ENCODE data around the gene SLC25A23.

Gene SLC25A23

DNA sequence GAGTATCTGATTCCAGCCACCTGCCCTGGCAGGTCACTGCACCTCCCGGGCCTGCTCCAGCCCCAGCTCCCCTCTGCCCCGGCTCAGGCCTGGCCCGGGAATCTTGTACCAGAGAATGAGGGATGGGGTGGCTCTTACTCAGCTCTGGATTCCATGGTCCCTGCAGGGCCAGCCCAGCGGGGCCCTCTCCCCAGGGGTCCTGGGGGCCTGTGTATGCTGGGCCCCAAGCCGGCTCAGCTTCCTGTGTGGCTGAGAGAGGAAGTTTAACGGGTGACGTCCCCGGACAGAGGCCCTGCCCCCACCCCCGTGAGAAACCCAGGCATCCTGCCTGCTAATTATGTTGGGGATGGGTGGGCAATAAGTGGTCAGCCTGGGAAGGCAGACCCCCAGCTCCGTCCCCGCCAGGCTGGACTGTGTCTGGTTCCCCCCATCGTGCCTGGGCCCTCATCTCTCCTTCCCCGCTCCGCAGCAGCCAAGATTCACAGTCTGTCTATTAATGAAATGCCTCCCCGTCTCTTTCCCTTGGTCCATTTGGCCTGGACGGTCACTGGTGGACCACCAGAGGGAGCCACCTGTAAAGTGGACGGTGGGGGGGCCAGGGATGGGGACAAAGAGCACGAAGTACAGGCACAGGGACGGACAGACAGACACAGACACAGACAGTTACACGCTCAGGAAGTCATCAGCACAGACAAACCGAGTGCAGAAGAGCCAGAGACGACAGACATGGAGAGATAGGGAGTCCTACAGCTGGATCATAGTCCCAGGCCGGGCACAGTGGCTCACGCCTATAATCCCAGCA is 22.1 kb upstream of the SLC25A23 start, which contains the start of gene DENND1C:
Gene DENND1C (minus strand): TSS at position 247 of the 802 bp plus-strand sequence. CDS start 92 bp downstream, at position 155.
- in situ Hi-C loops (cut with MboI; ENCODE audit: low sequenced_read_pairs), result no loop called here

DNA sequence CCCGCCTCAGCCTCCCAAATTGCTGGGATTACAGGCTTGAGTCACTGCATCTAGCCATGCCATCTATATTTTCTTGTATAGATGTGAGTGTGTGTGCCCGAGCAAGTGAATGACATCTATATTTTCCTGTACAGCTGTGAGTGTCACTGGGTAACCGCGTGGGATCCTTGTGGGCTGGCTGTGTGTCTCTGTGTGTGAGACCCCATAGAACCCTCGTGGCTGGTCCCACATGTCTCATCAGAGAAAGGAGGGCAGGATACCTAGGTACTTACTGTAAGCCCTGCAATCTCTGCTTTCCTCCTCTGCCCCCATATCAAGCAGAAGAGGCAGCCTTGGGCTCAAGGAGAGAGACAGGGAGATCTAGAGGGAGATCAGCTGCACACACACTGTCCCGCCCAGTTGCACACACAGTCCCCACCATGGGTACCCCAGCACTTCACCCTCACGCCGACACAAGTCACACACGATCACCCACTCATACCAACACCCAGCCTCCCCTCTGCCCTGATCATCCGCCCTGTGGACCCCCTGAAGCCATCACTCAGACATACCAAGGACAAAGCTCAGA is 21.3 kb upstream of the SLC25A23 start:
- in situ Hi-C loops (cut with MboI; ENCODE audit: low sequenced_read_pairs), result no loop called here

DNA sequence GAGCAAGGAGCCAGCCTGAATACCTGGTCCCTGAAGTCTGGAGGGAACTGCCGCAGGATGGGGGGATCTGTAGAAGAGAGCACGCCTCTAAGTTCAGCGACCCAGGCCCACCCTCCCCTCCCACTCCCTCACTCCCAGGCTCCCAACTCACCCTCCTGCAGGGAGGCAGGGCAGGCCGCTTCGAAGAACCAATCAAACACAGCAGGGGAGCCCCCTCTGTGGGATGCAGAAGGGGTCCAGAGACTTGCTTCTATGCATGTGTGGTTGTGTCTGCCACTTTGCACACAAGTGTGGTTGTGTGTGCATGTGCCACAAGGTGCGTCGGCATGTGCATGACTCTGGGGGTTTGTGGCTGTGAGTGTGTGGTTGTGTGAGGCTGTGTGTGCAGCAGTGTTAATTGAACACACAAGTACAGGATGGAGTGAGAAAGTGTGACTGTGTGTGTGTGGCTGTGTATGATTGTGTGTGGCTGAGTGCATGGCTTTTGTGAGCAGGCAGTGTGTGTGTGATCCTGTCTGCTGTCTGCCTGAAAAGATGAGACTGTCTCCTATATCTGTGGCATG is 20.3 kb upstream of the SLC25A23 start:
- in situ Hi-C loops (cut with MboI; ENCODE audit: low sequenced_read_pairs), result no loop called here

DNA sequence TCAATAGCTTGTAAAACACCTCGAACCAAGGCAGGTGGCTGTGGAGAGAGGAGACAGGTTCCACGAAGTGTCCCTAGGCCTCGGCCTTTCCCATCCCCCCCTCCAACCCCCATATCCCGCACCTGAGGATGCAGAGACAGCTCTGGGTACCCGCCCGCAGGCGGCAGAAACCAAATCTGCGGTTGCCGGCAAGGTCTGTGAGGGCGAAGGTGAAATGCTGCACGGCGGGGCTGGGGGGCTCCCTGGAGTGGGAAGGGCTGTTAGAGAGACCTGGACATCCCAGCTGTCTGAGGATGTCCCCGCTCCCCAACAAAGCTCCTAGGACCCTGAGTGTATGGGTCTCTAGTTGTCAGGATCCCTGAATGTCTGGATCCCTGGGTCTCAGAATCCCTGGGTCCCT is 19.2 kb upstream of the SLC25A23 start:
- in situ Hi-C loops (cut with MboI; ENCODE audit: low sequenced_read_pairs), result no loop called here

DNA sequence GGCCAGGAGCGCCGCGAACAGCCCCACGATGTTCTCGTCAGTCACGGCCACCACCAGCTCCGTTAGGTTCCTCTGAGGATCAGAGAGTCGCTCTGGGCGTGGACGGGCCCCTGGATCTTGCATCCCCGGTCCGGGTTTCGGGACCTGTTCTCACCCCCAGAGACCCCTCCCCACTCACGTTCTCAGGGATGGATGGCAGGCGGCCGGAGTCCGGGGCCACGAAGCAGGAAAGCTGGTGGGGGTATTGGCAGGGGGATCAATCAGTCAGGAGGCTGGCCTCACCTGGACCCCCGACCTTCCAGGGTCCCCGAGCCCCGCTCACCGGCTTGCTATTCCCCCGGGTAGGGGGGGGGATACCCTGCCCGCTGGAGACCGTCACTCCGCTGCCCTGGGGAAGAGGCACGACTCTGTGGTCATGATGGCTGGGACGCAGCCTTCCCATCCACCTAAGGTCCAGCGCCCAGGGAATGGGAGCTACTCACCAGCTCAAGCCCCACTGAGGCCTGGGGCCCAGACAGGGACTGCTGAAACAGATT is 17.4 kb upstream of the SLC25A23 start:
- in situ Hi-C loops (cut with MboI; ENCODE audit: low sequenced_read_pairs), result no loop called here

DNA sequence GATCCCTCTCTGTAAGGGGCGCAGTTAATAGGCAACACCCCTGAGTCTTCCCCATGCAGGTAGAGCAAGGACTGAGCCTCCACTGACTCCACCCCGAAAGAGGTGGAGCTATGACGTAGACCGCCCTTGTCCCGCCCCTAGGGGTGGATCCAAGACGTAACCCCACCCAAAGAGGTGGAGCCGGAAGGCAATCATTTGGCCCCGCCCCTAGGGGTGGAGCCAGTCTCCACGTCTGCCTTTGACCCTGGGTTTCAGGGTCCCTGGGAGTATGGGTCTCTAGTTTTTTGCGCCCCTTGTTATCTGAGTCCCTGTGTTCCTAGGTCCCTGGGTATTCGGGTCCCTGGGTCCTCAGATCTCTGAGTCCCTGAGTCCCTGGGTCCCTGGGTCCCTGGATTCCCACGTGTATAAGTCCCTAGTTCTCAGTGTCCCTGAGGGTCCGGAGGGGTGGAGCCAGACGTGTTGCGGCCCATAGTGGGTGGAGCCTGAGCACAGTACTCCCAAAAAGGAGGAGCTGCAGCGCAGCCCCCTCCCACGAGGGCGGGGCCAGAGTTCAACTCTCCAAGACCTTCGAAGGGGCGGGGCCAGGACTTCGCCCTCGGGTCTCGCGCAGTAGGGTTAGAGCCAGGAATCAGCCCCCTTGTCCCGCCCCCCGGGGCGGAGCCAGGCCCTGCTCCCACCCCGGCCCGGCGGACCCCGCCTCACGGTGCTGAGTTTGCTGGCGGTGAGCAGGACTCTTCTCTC is 16.7 kb upstream of the SLC25A23 start:
- in situ Hi-C loops (cut with MboI; ENCODE audit: low sequenced_read_pairs), result no loop called here

DNA sequence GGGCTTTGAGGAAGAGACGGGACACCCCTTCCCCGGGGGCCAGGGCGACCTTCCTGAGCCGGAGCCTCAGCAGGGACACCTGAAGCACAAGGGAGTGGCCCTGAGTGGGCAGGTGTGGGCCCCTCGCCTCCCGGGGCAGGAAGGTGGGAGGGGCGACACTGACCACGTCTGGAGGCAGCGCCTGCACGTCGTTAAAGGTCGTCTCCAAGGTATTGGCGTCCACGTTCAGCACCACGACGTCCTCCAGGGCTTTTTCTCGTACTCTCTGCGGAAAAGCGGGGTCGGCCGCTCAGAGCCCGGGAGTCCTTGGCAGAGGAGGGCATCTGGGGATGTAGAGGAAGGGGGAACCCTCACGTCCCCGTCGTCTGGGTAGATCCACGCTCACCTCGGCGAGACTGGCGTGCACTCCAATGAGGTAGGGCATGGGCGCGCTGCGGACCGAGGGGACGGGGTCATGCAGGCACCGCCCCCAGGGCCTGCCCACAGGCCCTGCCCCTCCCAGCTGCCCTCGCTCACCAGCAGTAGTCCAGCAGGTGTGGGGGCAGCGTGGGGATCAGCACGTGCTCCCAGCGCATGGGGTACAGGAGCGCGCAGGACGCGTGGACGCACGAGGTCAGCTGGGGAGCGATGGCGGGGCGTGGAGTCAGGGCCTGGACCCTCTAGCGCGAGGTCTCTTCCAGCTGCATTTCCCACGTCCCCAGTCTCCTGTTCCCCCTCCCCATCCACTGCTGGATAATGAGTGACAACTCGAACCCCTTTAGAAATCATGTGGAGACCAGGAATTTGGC is 15.9 kb upstream of the SLC25A23 start:
- in situ Hi-C loops (cut with MboI; ENCODE audit: low sequenced_read_pairs), result no loop called here

DNA sequence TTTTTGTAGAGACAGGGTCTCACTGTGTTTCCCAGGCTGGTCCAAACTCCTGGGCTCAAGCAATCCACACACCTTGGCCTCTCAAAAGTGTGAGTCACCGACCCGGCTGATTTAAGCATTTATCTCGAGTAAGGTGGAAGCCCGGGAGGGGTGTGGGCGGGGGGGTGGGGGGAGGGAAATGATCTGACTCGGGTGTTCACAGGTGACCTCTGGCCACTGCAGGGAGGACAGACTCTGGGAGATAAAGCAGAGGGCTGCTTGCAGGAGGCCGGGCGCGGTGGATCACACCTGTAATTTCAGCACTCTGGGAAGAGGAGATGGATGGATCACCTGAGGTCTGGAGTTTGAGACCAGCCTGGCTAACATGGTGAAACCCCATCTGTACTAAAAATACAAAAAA is 14.1 kb upstream of the SLC25A23 start:
- in situ Hi-C loops (cut with MboI; ENCODE audit: low sequenced_read_pairs), result no loop called here

DNA sequence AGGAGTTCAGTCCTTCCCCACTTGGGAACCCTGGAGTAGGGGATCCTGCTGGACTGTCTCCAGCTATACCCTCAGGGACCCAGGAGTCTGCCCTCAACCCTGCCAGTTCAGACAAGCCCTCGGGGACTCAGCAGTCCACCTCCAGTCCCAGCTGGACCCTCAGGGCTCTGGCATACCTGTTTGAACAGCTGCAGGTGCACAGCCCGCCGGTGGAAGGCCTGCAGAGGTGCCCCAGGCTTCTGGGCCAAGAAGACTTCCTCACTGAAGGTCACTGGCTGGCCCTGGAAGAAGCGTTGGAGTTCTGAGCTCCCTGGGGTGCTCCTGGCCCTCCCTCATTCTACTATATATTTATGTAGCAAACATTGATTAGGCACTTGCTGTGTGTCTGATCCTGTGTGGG is 13.1 kb upstream of the SLC25A23 start:
- in situ Hi-C loops (cut with MboI; ENCODE audit: low sequenced_read_pairs), result no loop called here

DNA sequence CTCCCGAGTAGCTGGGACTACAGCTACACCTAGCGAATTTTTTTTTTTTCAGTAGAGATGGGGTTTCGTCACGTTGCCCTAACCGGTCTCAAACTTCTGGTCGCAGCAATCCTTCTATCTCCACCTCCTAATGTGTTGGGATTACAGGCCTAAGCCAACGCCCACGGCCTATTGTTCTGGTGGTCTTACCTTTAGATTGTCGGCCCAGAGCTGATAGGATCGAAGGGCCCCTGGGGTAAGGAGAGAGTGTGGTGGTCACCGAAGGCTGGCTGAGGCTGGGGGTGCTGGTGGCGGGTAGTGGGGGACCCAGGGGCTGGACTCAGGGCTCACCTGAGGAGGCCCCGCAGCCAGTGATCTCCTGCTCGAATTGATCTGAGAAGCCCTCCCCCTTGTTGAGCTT is 11.5 kb upstream of the SLC25A23 start:
- in situ Hi-C loops (cut with MboI; ENCODE audit: low sequenced_read_pairs), result no loop called here

DNA sequence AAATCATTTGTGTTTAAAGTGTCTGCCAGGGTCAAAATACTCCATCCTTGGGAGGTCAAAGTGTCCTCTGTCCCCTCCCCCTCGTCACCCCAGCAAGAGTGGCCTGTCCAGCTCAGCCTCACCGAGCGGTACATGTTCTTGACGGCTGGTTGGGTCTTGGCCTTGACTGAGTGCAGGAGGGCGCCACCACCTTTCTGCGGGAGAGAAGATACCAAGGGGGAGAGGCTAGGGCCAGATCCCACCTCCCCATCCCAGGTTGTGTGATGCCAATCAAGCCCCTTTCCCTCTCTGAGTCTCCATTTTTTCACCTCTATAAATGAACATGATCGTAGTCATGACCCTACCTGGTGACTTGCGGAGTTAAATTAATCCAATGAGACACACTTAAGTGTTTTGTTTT is 10.6 kb upstream of the SLC25A23 start:
- in situ Hi-C loops (cut with MboI; ENCODE audit: low sequenced_read_pairs), result no loop called here

DNA sequence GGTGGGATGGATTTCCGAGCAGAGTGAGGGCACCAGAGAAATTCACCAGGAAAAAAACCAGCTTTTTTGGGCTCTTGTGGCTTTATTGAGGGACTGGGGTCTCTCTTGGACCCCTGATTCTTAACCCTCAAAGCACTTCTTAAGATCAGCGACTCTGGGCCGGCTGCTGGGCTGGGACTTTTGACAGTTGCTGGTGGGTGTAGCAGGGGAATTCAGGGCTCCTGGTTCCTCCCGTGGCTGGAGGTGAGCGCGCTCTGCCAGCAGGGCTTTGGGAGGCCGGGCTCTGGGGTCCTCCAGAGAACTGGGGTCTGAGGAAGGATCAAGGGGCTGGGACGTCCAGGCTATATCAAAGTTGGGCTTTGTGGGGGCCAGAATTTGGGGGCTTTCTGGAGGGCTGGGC is 7.8 kb upstream of the SLC25A23 start:
- in situ Hi-C loops (cut with MboI; ENCODE audit: low sequenced_read_pairs), result no loop called here

DNA sequence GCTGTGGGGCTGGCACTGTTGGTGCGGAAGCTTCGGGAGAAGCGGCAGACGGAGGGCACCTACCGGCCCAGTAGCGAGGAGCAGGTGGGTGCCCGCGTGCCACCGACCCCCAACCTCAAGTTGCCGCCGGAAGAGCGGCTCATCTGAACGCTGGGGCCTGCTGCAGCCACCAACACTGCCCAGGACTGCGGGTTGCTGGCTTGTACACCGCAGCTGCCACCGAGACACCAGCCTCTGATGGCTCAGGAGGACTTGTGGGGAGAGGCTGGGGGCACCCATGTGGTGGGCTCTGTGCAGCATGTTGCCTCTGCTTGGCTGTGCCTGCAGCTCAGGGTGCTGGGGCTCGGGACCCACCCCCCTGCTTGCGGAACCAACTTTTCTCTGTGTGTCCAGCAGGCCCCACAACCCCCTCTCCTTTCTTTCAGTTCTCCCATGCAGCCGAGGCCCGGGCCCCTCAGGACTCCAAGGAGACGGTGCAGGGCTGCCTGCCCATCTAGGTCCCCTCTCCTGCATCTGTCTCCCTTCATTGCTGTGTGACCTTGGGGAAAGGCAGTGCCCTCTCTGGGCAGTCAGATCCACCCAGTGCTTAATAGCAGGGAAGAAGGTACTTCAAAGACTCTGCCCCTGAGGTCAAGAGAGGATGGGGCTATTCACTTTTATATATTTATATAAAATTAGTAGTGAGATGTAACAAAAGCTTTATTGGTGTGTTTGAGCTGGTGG is 7.1 kb upstream of the SLC25A23 start:
- in situ Hi-C loops (cut with MboI; ENCODE audit: low sequenced_read_pairs), result no loop called here

DNA sequence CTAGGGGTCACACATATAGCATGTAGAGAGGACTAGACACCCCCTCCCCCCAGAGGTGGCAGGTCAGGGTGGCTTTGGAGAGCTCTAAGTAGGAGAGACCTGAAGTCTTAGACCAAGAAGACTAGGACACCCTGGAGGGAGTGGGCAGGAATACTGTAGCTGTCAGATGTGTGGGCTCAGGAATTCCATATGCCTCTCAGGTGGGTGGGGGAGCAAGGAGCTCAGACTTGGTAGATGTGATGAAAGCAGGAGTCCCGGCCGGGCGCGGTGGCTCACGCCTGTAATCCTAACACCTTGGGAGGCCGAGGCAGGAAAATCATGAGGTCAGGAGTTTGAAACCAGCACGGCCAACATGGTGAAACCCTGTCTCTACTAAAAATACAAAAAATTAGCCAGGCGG is 6.1 kb upstream of the SLC25A23 start:
- in situ Hi-C loops (cut with MboI; ENCODE audit: low sequenced_read_pairs), result no loop called here

DNA sequence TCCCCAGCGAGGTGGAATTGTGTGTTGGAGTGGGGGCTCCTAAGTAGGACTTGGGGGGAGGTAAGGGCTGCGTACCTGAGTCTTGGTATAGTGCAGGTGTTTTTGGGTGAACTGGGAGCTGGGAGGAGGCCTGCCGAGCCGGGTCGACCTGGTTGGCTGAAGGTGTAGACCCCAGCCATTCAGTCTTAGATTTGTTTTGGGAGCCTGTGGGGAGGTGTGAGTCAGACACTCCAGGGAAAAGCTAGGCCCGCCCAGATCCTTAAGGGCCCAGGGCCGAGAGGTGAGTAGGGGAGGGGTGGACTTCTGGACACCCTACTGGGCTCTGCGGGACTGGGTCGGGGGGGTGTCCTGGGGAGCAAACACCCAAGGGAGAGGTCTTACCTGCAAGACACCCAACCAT is 5.4 kb upstream of the SLC25A23 start:
- in situ Hi-C loops (cut with MboI; ENCODE audit: low sequenced_read_pairs), result no loop called here

DNA sequence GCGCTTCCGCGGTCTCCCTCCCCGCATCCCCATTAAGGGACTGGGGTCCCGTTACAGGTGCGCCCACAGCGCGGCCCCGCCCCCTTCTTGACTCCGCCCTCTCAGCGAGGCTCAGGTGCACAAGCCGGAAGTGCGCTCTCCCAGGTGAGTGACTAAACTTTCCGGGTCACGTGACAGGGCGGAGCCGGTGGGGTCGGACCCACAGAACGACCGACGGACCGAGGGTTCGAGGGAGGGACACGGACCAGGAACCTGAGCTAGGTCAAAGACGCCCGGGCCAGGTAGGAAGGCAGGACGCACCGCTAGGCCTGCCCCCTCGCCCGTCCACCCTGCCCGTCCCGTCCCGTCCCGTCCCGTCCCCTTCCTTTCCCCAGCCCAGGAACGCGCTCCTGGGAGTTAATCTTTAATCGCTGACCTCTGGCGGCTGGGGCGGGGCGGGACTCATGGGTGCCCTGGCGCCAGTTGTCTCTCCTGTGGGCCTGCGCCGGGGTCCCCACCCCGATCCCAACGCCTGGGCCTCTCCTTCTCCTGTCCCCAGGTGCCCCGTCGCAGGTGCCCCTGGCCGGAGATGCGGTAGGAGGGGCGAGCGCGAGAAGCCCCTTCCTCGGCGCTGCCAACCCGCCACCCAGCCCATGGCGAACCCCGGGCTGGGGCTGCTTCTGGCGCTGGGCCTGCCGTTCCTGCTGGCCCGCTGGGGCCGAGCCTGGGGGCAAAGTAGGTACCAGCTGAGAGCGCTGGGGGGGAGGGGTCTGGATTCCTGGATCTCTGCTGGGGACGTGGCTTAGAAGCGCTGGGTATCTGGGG is 4.7 kb upstream of the SLC25A23 start, which contains the start of gene CRB3:
Gene CRB3 (plus strand): TSS at position 202 of the 804 bp plus-strand sequence. CDS start 431 bp downstream, at position 633.
- in situ Hi-C loops (cut with MboI; ENCODE audit: low sequenced_read_pairs), result no loop called here

DNA sequence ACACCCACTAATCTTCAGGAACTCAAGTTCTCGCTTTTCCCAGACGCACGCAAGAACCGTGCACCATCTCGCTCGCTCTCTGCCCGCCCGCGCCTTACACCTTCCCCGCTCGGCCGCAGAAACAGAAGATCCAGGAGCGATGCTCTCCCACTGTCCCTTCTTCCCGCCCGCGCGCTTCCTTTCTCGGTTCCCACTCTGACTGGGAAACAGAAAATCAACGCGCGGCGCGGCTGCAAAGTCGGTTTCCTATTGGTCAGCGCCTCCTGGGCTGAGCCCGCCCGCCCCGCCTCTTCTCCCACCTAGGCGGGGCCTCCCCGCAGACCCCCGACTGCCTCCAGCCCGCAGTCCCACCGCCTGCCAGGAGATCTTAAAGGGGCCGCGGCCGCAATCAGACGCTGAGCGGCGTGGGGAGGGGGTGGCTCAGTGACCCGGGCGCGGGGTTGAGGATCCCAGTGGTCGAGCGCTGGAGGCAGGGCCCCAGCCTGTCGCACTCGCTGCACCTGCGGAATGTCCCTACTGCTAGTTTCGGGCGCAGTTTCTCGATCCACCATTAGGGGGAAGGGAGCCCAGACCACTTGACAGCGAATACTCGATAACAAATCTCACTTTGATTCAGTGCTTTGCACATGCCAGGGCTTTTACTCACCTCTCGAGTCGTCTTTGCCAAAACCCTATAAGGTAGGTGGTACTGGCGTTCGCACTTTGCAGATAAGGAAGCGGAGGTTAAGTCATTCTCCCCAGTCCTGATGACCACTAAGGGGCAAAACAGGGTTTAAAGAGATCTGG is 700 bp upstream of the SLC25A23 start:
- in situ Hi-C loops (cut with MboI; ENCODE audit: low sequenced_read_pairs), result no loop called here

DNA sequence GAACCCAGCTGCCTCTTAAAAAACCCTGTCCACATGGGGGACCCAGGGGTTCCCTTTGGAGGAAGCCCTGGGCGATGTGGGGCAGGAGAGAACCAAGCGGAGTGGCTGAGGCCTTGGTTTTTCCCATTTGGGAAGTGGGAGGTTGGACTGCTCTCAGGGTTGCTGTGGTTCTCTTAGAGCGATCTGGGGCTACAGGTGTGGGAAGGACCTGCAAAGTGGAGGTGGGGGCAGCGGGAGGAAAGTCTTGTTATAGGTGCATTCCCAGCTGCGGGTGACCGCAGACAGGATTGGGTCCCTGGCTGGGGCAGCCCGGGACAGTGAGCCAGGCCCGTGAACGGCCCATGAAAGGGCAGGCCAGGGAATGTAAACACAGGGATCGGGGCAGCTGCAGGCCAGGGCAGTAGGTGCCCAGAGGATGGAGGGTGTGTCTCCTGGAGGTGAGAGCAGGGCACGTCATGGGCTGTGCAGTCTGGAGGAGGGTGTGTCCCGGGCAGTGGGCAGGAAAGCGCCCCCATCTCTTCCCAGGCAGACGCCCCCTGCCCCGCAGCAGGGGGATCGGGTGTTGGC is 814 bp downstream of the SLC25A23 start:
- in situ Hi-C loops (cut with MboI; ENCODE audit: low sequenced_read_pairs), result no loop called here

All from hTERT RPE-1 (cell line).